GM12878 (cell line): Measurements from ENCODE around the gene HPSE2. TPM values are rescaled to one million over a fixed set of nuclear protein-coding genes. Genes with fewer than 3 reads are reported as not detected.

Source experiments
- ASH2L ChIP-seq: fragments of 300-600, 200-600 bp; sonication (generic); IDR thresholded peaks from 2 replicates; pipeline ENCODE4 v1.6.1; 2017; ENCODE audit warnings: low read depth, mild to moderate bottlenecking, borderline replicate concordance
- ATF7 ChIP-seq: fragments of 450-650 bp; IDR thresholded peaks from 2 replicates; pipeline ENCODE4 v1.6.1; 2016; ENCODE audit warnings: low read depth, mild to moderate bottlenecking
- CREB1 ChIP-seq: IDR thresholded peaks from 2 replicates; pipeline ENCODE4 v1.6.1; 2012; ENCODE audit warnings: low read depth, mild to moderate bottlenecking, inconsistent platforms
- DPF2 ChIP-seq: fragments of 450-650 bp; IDR thresholded peaks from 2 replicates; pipeline ENCODE4 v1.6.1; 2017; ENCODE audit warnings: mild to moderate bottlenecking
- GATAD2B ChIP-seq: fragments of 450-650 bp; conservative IDR thresholded peaks from 2 replicates; pipeline ENCODE4 v1.6.1; 2017; ENCODE audit warnings: low read depth, mild to moderate bottlenecking, moderate library complexity
- HCFC1 ChIP-seq: fragments of 150-350 bp; IDR thresholded peaks from 2 replicates; pipeline ENCODE4 v1.6.1; 2014; ENCODE audit warnings: low read length
- IKZF1 ChIP-seq: fragments of 450-650 bp; conservative IDR thresholded peaks from 2 replicates; pipeline ENCODE4 v1.6.1; 2017; ENCODE audit warnings: antibody characterized with exemption, mild to moderate bottlenecking
- IRF5 ChIP-seq: fragments of 450-650 bp; IDR thresholded peaks from 2 replicates; pipeline ENCODE4 v1.6.1; 2017; ENCODE audit warnings: borderline replicate concordance
- NBN ChIP-seq: fragments of 450-650 bp; IDR thresholded peaks from 2 replicates; pipeline ENCODE4 v1.6.1; 2016
- NFIC ChIP-seq: IDR thresholded peaks from 2 replicates; pipeline ENCODE4 v1.6.1; 2012; ENCODE audit warnings: low read depth, mild to moderate bottlenecking, inconsistent platforms, low read length, moderate library complexity
- NR2F1 ChIP-seq: fragments of 450-650 bp; conservative IDR thresholded peaks from 2 replicates; pipeline ENCODE4 v1.6.1; 2017; ENCODE audit warnings: mild to moderate bottlenecking
- PBX3 ChIP-seq: IDR thresholded peaks from 2 replicates; pipeline ENCODE4 v1.6.1; 2011; ENCODE audit warnings: mild to moderate bottlenecking, low read depth, low read length, moderate library complexity; ENCODE audit not compliant: insufficient replicate concordance
- POLR2AphosphoS2 ChIP-seq: IDR thresholded peaks from 2 replicates; pipeline ENCODE4 v1.6.1; 2011; ENCODE audit warnings: low read depth, mild to moderate bottlenecking, low read length, improper control_type of control experiment, moderate library complexity
- SMARCA5 ChIP-seq: fragments of 450-650 bp; IDR thresholded peaks from 2 replicates; pipeline ENCODE4 v1.6.1; 2017; ENCODE audit warnings: mild to moderate bottlenecking
- SPI1 ChIP-seq: IDR thresholded peaks from 2 replicates; pipeline ENCODE4 v1.6.1; 2011; ENCODE audit warnings: low read depth, mild to moderate bottlenecking, low read length, moderate library complexity, borderline replicate concordance; ENCODE audit not compliant: insufficient read depth
- TCF3 ChIP-seq: IDR thresholded peaks from 2 replicates; pipeline ENCODE4 v1.6.1; 2012; ENCODE audit warnings: low read depth, mild to moderate bottlenecking, low read length, borderline replicate concordance; ENCODE audit not compliant: insufficient read depth
- ZNF217 ChIP-seq: fragments of 450-650 bp; IDR thresholded peaks from 2 replicates; pipeline ENCODE4 v1.6.1; 2017; ENCODE audit warnings: antibody characterized with exemption, mild to moderate bottlenecking
- ZSCAN29 ChIP-seq: fragments of 450-650 bp; IDR thresholded peaks from 2 replicates; pipeline ENCODE4 v1.6.1; 2017; ENCODE audit warnings: mild to moderate bottlenecking, moderate library complexity
- polyA plus RNA-seq, 11 experiments: library from polyadenylated mRNA; depleted of rRNA in 4 of 11; unstranded in 6 of 11; stranded (reverse) in 5 of 11; fragments of >200 nt; fragmentation: Nextera tagmentation in 4 of 11; fragmentation: Illumina TruSeq in 1 of 11; extraction: Ambion mirVana in 4 of 11; extraction: Trizol in 1 of 11; gene quantifications; 1 replicate in 1 of 11; 2 replicates in 10 of 11; pipeline versions ENCODE4 v1.2.1 to v1.2.3, GENCODE V29; 2011 to 2016; ENCODE audit warnings: inconsistent platforms in 2 of 11, missing spikeins in 2 of 11, low read depth in 1 of 11
- total RNA-seq, 4 experiments: library from RNA; depleted of rRNA in 3 of 4; stranded (reverse); fragments of >200 nt in 3 of 4; fragmentation: Illumina TruSeq in 1 of 4; extraction: Trizol in 1 of 4; gene quantifications; 2 replicates each; pipeline versions ENCODE4 v1.2.1 to v1.2.3, GENCODE V29; 2013 to 2021
- TF ChIP-seq, protein P1 (sequence below): fragments of 450-650 bp; IDR thresholded peaks from 2 replicates; pipeline ENCODE4 v1.6.1; 2017; ENCODE audit warnings: mild to moderate bottlenecking, moderate library complexity
- TF ChIP-seq, protein P2 (sequence below): fragments of 450-650 bp; IDR thresholded peaks from 2 replicates; pipeline ENCODE4 v1.6.1; 2017; ENCODE audit warnings: mild to moderate bottlenecking, low read depth, inconsistent platforms; ENCODE audit not compliant: poor library complexity, severe bottlenecking

Gene HPSE2
- total and polyA plus RNA-seq, 10 of the 15 experiments (the other 5 are each of a cell fraction or from before 2014, with no cell fraction given): 0.06 TPM; not detected in 9

GRCh38 chr10:98408799-98409198 is 826.9 kb downstream of the HPSE2 start (continued):
- TF ChIP-seq POLR2AphosphoS2 (no peak), IKZF1 (0 out of 2 replicates have a peak, but pooled peaks have one; percentile 25), ZNF217 (peak; percentile 94), SPI1 (no peak), CREB1 (peak; percentile 78), NBN (no peak), PBX3 (peak; percentile 60), DPF2 (0 out of 2 replicates have a peak, but pooled peaks have one; percentile 21), ASH2L (no peak), NR2F1 (0 out of 2 replicates have a peak, but pooled peaks have one; percentile 17), TCF3 (peak; percentile 70; the same call in 1 of the 2 replicates), ATF7 (0 out of 2 replicates have a peak, but pooled peaks have one; percentile 34), HCFC1 (no peak), GATAD2B (no peak), IRF5 (no peak), ZSCAN29 (no peak), SMARCA5 (peak; percentile 89), NFIC (peak; percentile 33; the same call in 1 of the 2 replicates)
- TF ChIP-seq, protein P1, sequence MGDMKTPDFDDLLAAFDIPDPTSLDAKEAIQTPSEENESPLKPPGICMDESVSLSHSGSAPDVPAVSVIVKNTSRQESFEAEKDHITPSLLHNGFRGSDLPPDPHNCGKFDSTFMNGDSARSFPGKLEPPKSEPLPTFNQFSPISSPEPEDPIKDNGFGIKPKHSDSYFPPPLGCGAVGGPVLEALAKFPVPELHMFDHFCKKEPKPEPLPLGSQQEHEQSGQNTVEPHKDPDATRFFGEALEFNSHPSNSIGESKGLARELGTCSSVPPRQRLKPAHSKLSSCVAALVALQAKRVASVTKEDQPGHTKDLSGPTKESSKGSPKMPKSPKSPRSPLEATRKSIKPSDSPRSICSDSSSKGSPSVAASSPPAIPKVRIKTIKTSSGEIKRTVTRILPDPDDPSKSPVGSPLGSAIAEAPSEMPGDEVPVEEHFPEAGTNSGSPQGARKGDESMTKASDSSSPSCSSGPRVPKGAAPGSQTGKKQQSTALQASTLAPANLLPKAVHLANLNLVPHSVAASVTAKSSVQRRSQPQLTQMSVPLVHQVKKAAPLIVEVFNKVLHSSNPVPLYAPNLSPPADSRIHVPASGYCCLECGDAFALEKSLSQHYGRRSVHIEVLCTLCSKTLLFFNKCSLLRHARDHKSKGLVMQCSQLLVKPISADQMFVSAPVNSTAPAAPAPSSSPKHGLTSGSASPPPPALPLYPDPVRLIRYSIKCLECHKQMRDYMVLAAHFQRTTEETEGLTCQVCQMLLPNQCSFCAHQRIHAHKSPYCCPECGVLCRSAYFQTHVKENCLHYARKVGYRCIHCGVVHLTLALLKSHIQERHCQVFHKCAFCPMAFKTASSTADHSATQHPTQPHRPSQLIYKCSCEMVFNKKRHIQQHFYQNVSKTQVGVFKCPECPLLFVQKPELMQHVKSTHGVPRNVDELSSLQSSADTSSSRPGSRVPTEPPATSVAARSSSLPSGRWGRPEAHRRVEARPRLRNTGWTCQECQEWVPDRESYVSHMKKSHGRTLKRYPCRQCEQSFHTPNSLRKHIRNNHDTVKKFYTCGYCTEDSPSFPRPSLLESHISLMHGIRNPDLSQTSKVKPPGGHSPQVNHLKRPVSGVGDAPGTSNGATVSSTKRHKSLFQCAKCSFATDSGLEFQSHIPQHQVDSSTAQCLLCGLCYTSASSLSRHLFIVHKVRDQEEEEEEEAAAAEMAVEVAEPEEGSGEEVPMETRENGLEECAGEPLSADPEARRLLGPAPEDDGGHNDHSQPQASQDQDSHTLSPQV: no peak
- TF ChIP-seq, protein P2, sequence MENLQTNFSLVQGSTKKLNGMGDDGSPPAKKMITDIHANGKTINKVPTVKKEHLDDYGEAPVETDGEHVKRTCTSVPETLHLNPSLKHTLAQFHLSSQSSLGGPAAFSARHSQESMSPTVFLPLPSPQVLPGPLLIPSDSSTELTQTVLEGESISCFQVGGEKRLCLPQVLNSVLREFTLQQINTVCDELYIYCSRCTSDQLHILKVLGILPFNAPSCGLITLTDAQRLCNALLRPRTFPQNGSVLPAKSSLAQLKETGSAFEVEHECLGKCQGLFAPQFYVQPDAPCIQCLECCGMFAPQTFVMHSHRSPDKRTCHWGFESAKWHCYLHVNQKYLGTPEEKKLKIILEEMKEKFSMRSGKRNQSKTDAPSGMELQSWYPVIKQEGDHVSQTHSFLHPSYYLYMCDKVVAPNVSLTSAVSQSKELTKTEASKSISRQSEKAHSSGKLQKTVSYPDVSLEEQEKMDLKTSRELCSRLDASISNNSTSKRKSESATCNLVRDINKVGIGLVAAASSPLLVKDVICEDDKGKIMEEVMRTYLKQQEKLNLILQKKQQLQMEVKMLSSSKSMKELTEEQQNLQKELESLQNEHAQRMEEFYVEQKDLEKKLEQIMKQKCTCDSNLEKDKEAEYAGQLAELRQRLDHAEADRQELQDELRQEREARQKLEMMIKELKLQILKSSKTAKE: peak; percentile 29
